Uterus (tissue), 2 donors: ENCODE measurements around the gene ARMS2.

ENCODE experiments used
- CTCF ChIP-seq, 4 experiments: fragments of 200-600 bp in 2 of 4; fragments of 450-650 bp in 2 of 4; sonication (generic) in 2 of 4; IDR thresholded peaks; one replicate each; pipeline ENCODE4 v1.5.1; 2016 to 2019; ENCODE audit warnings: antibody characterized with exemption in 4 of 4, mild to moderate bottlenecking in 2 of 4, moderate library complexity in 1 of 4
- POLR2A ChIP-seq, 2 donors: fragments of 450-650 bp; IDR thresholded peaks; one replicate each; pipeline ENCODE4 v1.6.1; 2016; ENCODE audit warnings: antibody characterized with exemption in 2 of 2, mild to moderate bottlenecking in 1 of 2, moderate library complexity in 1 of 2

GRCh38 chr10:122499012-122499411 lies 44.6 kb downstream of the ARMS2 start:
- TF ChIP-seq CTCF (IDR thresholded peaks at IDR 0.05) (no peak), POLR2A (IDR thresholded peaks at IDR 0.05) (no peak)
